Mesothelial cell of epicardium (in vitro differentiated cells): ENCODE measurements around the gene TMEM108. TPM values are rescaled to one million over a fixed set of nuclear protein-coding genes. Genes with fewer than 3 reads are reported as not detected.
"Not testable (repeated sequence)": the region's sequence is repeated elsewhere in the genome, so short reads cannot be mapped to it uniquely, and the experiment has no call there.

ENCODE experiments used
- DNase-seq, 2 experiments: peaks; one replicate each; pipeline ENCODE4 v3.0.0; 2021; ENCODE audit warnings: low spot score in 2 of 2; ENCODE audit not compliant: unreplicated experiment in 2 of 2
- H3K27ac Mint-ChIP-seq: 2 replicates; pipeline ENCODE4 v1.8.0; 2021; ENCODE audit warnings: mixed read lengths
- H3K27me3 Mint-ChIP-seq: 2 replicates; pipeline ENCODE4 v1.8.0; 2021; ENCODE audit warnings: low read depth, mixed read lengths
- H3K36me3 Mint-ChIP-seq: 2 replicates; pipeline ENCODE4 v1.8.0; 2021; ENCODE audit warnings: mixed read lengths
- H3K4me1 Mint-ChIP-seq: 2 replicates; pipeline ENCODE4 v1.8.0; 2021; ENCODE audit warnings: mixed read lengths
- H3K4me3 Mint-ChIP-seq: 2 replicates; pipeline ENCODE4 v1.8.0; 2021; ENCODE audit warnings: mild to moderate bottlenecking, moderate library complexity, mixed read lengths
- H3K9me3 Mint-ChIP-seq: 2 replicates; pipeline ENCODE4 v1.8.0; 2021; ENCODE audit warnings: mixed read lengths
- CTCF ChIP-seq: fragments of 200-600 bp; sonication (generic); IDR thresholded peaks from one replicate; pipeline ENCODE4 v1.5.0; 2021; ENCODE audit warnings: antibody characterized with exemption; ENCODE audit not compliant: unreplicated experiment
- total RNA-seq: library from RNA; stranded (reverse); gene quantifications from 3 replicates; pipeline ENCODE4 v1.2.1, GENCODE V29; 2021

The TMEM108 gene
- total RNA-seq = 14.8 to 17.4 TPM (median 17.3 TPM) in 3 replicates

DNA sequence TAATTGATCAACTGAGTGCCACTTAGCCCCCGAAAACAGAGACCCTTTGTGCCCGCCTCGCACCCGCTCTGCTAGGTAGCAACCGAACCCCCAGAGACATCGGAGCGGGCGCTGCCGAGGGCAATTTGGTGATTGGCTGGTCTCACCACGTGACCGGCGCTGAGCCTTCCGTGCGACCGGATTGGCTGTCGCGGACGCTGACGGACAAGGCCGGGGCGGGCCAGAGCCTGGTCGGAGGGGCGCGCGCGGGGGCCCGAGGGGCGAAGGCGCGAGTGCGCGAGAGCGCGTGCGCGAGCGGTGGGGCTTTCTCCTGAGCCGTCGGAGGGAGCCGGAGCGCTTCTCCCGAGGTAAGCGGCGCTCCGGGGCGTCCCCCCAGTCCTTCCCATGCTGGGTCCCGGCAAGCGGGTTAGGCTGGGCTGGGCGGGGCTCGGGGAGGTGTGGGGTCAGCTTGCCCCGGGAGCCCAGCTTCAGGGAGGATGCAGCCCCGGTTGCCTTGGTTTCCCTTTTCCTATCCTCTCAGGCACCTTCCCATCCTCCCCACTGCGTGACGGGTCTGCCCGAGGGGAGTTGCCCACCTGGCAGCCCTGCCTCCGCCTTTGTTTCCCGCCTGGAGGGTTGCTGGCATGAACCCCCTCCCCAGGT is at the start of gene TMEM108:
TMEM108 (plus strand) TSS at position 303 of the 642 bp plus-strand sequence.
- Mint-ChIP-seq H3K9me3 (no peaks in the 10 kb centered on the region), H3K27ac (no peak within 1 kb of the TSS), H3K4me1 (peaks cover 26% of the 10 kb centered on the region), H3K27me3 (peaks cover 71% of the 10 kb centered on the region), H3K36me3 (no peaks in the 10 kb centered on the region), H3K4me3 (peak within 1 kb of the TSS; percentile 63)
- no peak for TF ChIP-seq CTCF
- DNase-seq = peak; percentile 86 to 91

- Mint-ChIP-seq H3K9me3 (peaks cover 3% of the 10 kb centered on the region), H3K36me3 (no peaks in the 10 kb centered on the region), H3K4me1 (no peaks in the 10 kb centered on the region), H3K4me3 (no peak overlapping the region), H3K27ac (no peak overlapping the region), H3K27me3 (peaks cover 5% of the 10 kb centered on the region)
- TF ChIP-seq CTCF = no peak
- no peak for DNase-seq
Observed at GRCh38 chr3:132995971-132996370, 42.2 kb upstream of the TMEM108 start.

GRCh38 chr3:132997404-132998185 is 40.6 kb upstream of the TMEM108 start:
- Mint-ChIP-seq H3K27me3 (peaks cover under 1% of the 10 kb centered on the region), H3K27ac (no peak overlapping the region), H3K9me3 (peaks cover 3% of the 10 kb centered on the region), H3K4me3 (no peak overlapping the region), H3K4me1 (no peaks in the 10 kb centered on the region), H3K36me3 (no peaks in the 10 kb centered on the region)
- TF ChIP-seq CTCF = no peak
- no peak for DNase-seq

DNA sequence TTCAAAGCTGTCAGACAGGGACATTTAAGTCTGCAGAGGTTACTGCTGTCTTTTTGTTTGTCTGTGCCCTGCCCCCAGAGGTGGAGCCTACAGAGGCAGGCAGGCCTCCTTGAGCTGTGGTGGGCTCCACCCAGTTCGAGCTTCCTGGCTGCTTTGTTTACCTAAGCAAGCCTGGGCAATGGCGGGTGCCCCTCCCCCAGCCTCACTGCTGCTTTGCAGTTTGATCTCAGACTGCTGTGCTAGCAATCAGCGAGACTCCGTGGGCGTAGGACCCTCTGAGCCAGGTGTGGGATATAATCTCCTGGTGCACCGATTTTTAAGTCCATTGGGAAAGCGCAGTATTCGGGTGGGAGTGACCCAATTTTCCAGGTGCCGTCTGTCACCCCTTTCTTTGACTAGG is 33.2 kb upstream of the TMEM108 start:
- H3K9me3 Mint-ChIP-seq = peaks cover 25% of the 10 kb centered on the region
- not testable (repeated sequence) for H3K4me3 Mint-ChIP-seq, DNase-seq, H3K36me3 Mint-ChIP-seq, H3K4me1 Mint-ChIP-seq, H3K27me3 Mint-ChIP-seq, H3K27ac Mint-ChIP-seq

GRCh38 chr3:133007601-133008000 is 30.6 kb upstream of the TMEM108 start:
- TF ChIP-seq CTCF = no peak

DNA sequence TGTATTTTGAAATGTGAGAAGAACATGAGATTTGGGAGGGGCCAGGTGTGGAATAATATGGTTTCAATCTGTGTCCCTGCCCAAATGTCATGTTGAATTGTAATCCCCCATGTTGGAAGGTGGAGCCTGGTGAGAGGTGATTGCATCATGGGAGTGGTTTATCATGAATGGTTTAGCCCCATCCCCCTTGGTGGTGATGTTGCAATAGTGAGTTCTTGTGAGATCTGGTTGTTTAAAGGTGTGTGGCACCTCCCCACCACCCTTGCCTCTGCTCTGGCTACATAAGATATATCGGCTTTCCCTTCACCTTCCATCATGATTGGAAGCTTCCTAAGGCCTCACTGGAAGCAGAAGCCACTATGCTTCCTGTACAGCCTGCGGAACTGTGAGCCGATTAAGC is 23.9 kb upstream of the TMEM108 start:
- Mint-ChIP-seq H3K27me3 (peaks cover 26% of the 10 kb centered on the region), H3K4me1 (peaks cover 14% of the 10 kb centered on the region), H3K4me3 (no peak overlapping the region), H3K27ac (no peak overlapping the region), H3K9me3 (peaks cover 22% of the 10 kb centered on the region), H3K36me3 (peaks cover 2% of the 10 kb centered on the region)
- no peak for TF ChIP-seq CTCF
- no peak for DNase-seq

More at GRCh38 chr3:133007601-133008000, 30.6 kb upstream of the TMEM108 start:
- no peak overlapping the region for H3K4me3 Mint-ChIP-seq
- peaks cover 3% of the 10 kb centered on the region for H3K27me3 Mint-ChIP-seq
- peaks cover 2% of the 10 kb centered on the region for H3K36me3 Mint-ChIP-seq
- peaks cover 41% of the 10 kb centered on the region for H3K9me3 Mint-ChIP-seq
- no peak overlapping the region for H3K27ac Mint-ChIP-seq
- H3K4me1 Mint-ChIP-seq = no peaks in the 10 kb centered on the region
- DNase-seq = no peak

- H3K27ac Mint-ChIP-seq = not testable (repeated sequence)
Observed at GRCh38 chr3:133015573-133015972, 22.6 kb upstream of the TMEM108 start.

More at GRCh38 chr3:133015573-133015972, 22.6 kb upstream of the TMEM108 start:
- H3K36me3 Mint-ChIP-seq, H3K4me3 Mint-ChIP-seq, DNase-seq: not testable (repeated sequence)
- H3K9me3 Mint-ChIP-seq = peaks cover 14% of the 10 kb centered on the region
- H3K27me3 Mint-ChIP-seq = peaks cover 34% of the 10 kb centered on the region
- H3K4me1 Mint-ChIP-seq = peaks cover 14% of the 10 kb centered on the region
